ENCODE data around the gene UBB. TPM values are rescaled to one million over a fixed set of nuclear protein-coding genes. Genes with fewer than 3 reads are reported as not detected.

The UBB gene
- total RNA-seq, 1 experiment from 2014 or later = 2,970 TPM

GRCh38 chr17:16415031-16415924, 34.4 kb downstream of the UBB start, which contains the start of gene TRPV2:
Gene TRPV2, plus strand, starts transcription at chr17:16415571. Its CDS starts 2,098 bp downstream, at chr17:16417669.
- H3K36me3 ChIP-seq (ENCODE audit: low read depth, low read length) = no peaks in the 10 kb centered on the region
- no peak within 1 kb of the TSS for H3K9ac ChIP-seq (ENCODE audit: low read length)
- intact Hi-C loops (cut with micrococcal nuclease) = no loop called here
- peak; percentile 49 for DNase-seq
- POLR2A ChIA-PET (ENCODE audit: unreplicated experiment) = interaction anchor here (0.6 kb wide), 1 partner anchor 653 kb away, joined by 6 read pairs; no protein-coding TSS in a partner anchor
- H4K20me1 ChIP-seq (ENCODE audit: low read length) = no peaks in the 10 kb centered on the region
- no peak within 1 kb of the TSS for H3K4me2 ChIP-seq (ENCODE audit: low read length)
- H3K27ac ChIP-seq (ENCODE audit: low read length) = no peak within 1 kb of the TSS
- H3K9me2 ChIP-seq (replicated peaks; ENCODE audit: low read length) = no peaks in the 10 kb centered on the region
- no peaks in the 10 kb centered on the region for H3K79me2 ChIP-seq (ENCODE audit: low read length)
- no peak for TF ChIP-seq EZH2phosphoT487 (IDR thresholded peaks at IDR 0.05; ENCODE audit: borderline replicate concordance, low read length)
- no peak for TF ChIP-seq EZH2 (IDR thresholded peaks at IDR 0.05; ENCODE audit: low read length, unreplicated experiment)
- peak; percentile 59 for TF ChIP-seq CTCF (conservative IDR thresholded peaks at IDR 0.05; ENCODE audit: low read depth, low read length)
- H3F3A ChIP-seq (ENCODE audit: low read length, unreplicated experiment) = peaks cover 12% of the 10 kb centered on the region
- BruUV-seq (replicated peaks) = no TSS peak
- no peak within 1 kb of the TSS for H2AFZ ChIP-seq (ENCODE audit: low read length)
- no peak for ATAC-seq
- CTCF ChIA-PET = interaction anchor here (0.7 kb wide), 1 partner anchor 1031 kb away, joined by 3 read pairs; no protein-coding TSS in a partner anchor
- H3K4me1 ChIP-seq (ENCODE audit: insufficient read depth, low read length) = peaks cover 24% of the 10 kb centered on the region
- no peak within 1 kb of the TSS for H3K4me3 ChIP-seq (ENCODE audit: low read length)
- no peaks in the 10 kb centered on the region for H3K27me3 ChIP-seq (ENCODE audit: low read length)
- no peaks in the 10 kb centered on the region for H3K9me3 ChIP-seq (ENCODE audit: low read length)

- H2AFZ ChIP-seq (ENCODE audit: low read length) = no peak overlapping the region
- no peaks in the 10 kb centered on the region for H3K9me3 ChIP-seq (ENCODE audit: low read length)
- POLR2A ChIA-PET (ENCODE audit: unreplicated experiment) = no interaction called here
- no TSS peak for BruUV-seq (replicated peaks)
- no peaks in the 10 kb centered on the region for H3K9me2 ChIP-seq (replicated peaks; ENCODE audit: low read length)
- intact Hi-C loops (cut with micrococcal nuclease) = no loop called here
- H3K9ac ChIP-seq (ENCODE audit: low read length) = no peak overlapping the region
- CTCF ChIA-PET = no interaction called here
- ATAC-seq (no peak), DNase-seq (no peak)
- no peaks in the 10 kb centered on the region for H3K27me3 ChIP-seq (ENCODE audit: low read length)
- no peaks in the 10 kb centered on the region for H3K79me2 ChIP-seq (ENCODE audit: low read length)
- H3K27ac ChIP-seq (ENCODE audit: low read length) = no peak overlapping the region
- H3K4me1 ChIP-seq (ENCODE audit: insufficient read depth, low read length) = peaks cover 31% of the 10 kb centered on the region
- H3K4me2 ChIP-seq (ENCODE audit: low read length) = no peak overlapping the region
- no peak overlapping the region for H3K4me3 ChIP-seq (ENCODE audit: low read length)
- no peaks in the 10 kb centered on the region for H4K20me1 ChIP-seq (ENCODE audit: low read length)
- H3K36me3 ChIP-seq (ENCODE audit: low read depth, low read length) = no peaks in the 10 kb centered on the region
- TF ChIP-seq EZH2 (IDR thresholded peaks at IDR 0.05; ENCODE audit: low read length, unreplicated experiment) (no peak), EZH2phosphoT487 (IDR thresholded peaks at IDR 0.05; ENCODE audit: borderline replicate concordance, low read length) (no peak), CTCF (conservative IDR thresholded peaks at IDR 0.05; ENCODE audit: low read depth, low read length) (no peak)
- peaks cover 7% of the 10 kb centered on the region for H3F3A ChIP-seq (ENCODE audit: low read length, unreplicated experiment)
Measured at GRCh38 chr17:16417399-16417798, 36.5 kb downstream of the UBB start.
